Tibial nerve (tissue), 3 donors: ENCODE measurements around the gene RUFY4.

Experiments
- POLR2A ChIP-seq, 2 donors: fragments of 450-650 bp; IDR thresholded peaks; one replicate each; pipeline ENCODE4 v1.6.1; 2017; ENCODE audit warnings: antibody characterized with exemption in 2 of 2, mild to moderate bottlenecking in 2 of 2, moderate library complexity in 2 of 2
- TF ChIP-seq, protein P1 (sequence below), 5 experiments: fragments of 200-600 bp in 3 of 5; fragments of 450-650 bp in 2 of 5; sonication (generic) in 3 of 5; IDR thresholded peaks; one replicate each; pipeline ENCODE4 v1.5.1; 2016 to 2019; ENCODE audit warnings: antibody characterized with exemption in 5 of 5, mild to moderate bottlenecking in 3 of 5, moderate library complexity in 2 of 5

DNA sequence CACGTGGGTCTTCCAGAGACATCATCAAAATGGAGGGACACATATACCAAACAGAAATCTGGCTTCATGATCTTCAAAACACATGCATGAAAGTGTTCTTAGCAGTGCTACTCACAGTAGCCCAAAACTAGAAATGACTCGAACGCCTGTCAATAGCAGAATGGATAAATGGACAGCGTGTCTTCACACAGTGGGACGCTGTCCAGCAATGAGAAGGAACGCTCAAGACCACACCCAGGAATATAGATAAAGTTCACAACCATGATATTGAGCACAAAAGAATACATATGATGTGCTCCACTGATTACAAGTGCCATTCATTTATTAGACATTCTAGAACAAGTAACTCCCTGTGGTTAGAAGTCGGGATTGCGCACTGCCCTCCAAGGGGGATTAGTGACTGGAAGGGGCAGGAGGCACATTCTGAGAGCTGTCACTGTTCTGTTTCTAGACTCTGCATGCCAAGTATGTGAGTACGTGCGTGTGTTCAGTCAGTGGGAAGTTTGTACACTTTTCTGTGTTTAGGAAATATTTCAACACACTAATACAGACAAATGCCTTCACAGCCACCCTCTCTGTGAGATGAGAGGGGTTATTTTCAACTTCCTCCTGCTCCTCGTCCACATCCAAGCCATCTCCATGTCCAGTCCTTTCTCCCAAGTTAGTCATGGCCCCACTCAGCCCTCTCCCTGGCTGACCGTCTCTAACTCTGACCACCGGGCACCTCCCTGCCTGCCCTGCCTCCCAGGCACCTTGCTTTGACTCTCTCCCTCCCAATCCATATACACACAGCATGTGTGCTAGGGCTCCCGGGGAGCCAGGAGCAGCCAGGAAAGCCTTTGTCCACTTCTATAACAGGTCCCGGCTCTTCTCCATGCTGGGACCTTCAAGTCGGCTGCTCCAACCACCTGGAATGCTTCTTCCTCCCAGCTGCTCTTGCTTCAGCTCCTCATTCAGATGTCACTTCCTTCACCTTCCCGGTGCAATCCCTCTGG is 39.4 kb upstream of the RUFY4 start:
- TF ChIP-seq, protein P1, sequence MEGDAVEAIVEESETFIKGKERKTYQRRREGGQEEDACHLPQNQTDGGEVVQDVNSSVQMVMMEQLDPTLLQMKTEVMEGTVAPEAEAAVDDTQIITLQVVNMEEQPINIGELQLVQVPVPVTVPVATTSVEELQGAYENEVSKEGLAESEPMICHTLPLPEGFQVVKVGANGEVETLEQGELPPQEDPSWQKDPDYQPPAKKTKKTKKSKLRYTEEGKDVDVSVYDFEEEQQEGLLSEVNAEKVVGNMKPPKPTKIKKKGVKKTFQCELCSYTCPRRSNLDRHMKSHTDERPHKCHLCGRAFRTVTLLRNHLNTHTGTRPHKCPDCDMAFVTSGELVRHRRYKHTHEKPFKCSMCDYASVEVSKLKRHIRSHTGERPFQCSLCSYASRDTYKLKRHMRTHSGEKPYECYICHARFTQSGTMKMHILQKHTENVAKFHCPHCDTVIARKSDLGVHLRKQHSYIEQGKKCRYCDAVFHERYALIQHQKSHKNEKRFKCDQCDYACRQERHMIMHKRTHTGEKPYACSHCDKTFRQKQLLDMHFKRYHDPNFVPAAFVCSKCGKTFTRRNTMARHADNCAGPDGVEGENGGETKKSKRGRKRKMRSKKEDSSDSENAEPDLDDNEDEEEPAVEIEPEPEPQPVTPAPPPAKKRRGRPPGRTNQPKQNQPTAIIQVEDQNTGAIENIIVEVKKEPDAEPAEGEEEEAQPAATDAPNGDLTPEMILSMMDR (IDR thresholded peaks at IDR 0.05): no peak
- TF ChIP-seq POLR2A (IDR thresholded peaks at IDR 0.05): no peak
